HT1080 (cell line): ENCODE data around the gene CORT. TPM values are rescaled to one million over a fixed set of nuclear protein-coding genes. Genes with fewer than 3 reads are reported as not detected.
"Not testable (repeated sequence)": the region's sequence is repeated elsewhere in the genome, so short reads cannot be mapped to it uniquely, and the experiment has no call there.

Experiments
- DNase-seq: peaks from one replicate; pipeline ENCODE4 v3.0.0-alpha.2; 2015; ENCODE audit warnings: low read depth
- total RNA-seq: library from RNA; depleted of rRNA; stranded (reverse); fragments of >200 nt; shearing (Covaris generic); gene quantifications from 2 replicates; pipeline ENCODE4 v1.2.3, GENCODE V29; 2014

CORT gene
- total RNA-seq, 1 experiment from 2014 or later = not detected

- no peak for DNase-seq
Observed at GRCh38 chr1:10437052-10437451, 12.8 kb upstream of the CORT start.

GRCh38 chr1:10438677-10439163, 11.1 kb upstream of the CORT start:
- DNase-seq = no peak

GRCh38 chr1:10440305-10440704, 9.5 kb upstream of the CORT start:
- no peak for DNase-seq

DNA sequence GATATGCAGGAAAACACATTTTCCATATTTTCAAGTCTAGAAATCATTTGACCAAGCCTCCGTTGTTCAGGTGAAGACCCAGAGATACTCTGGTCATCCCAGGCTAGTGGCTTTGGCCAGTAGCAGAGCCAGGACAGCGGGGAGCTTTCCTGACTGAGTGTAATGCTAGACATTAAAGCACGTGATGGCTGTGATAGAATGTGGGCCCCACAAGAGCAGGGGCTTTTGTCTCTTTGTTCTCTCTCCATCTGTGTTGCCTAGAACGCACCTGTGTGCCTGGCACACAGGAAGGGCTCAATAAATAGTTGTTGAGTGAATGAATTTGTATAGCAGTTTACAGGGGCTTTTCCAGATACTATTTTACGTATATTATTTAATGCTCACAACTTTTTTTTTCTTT, 9.0 kb upstream of the CORT start:
- no peak for DNase-seq

- DNase-seq = no peak
Observed at GRCh38 chr1:10444248-10444647, 5.6 kb upstream of the CORT start.

GRCh38 chr1:10444795-10445397, 4.9 kb upstream of the CORT start:
- no peak for DNase-seq

DNA sequence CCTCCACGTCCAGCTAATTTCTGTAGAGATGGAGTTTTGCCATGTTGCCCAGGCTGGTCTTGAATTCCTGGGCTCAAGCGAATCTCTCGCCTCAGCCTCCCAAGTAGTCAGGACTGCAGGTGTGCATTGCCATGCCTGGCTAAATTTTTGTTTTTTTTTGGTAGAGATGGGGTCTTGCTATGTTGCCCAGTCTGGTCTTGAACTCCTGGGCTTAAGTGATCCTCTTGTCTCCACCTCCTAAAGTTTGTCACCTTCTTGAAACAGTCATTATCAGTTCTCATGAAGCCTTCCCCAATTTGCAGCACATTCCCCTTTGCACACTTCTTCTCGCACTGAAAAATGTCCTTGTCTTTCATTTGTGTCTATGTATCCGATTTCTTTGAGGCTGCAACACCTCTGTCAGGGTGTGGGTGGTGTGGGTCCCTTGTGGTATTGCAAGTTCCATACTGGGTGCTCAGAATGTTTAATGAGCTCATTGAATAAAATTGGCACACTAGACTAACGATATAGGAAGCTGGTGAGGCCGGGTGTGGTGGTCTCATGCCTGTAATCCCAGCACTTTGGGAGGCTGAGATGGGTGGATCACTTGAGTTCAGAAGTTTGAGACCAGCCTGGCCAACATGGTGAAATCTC, 2.9 kb upstream of the CORT start:
- no peak for DNase-seq

DNA sequence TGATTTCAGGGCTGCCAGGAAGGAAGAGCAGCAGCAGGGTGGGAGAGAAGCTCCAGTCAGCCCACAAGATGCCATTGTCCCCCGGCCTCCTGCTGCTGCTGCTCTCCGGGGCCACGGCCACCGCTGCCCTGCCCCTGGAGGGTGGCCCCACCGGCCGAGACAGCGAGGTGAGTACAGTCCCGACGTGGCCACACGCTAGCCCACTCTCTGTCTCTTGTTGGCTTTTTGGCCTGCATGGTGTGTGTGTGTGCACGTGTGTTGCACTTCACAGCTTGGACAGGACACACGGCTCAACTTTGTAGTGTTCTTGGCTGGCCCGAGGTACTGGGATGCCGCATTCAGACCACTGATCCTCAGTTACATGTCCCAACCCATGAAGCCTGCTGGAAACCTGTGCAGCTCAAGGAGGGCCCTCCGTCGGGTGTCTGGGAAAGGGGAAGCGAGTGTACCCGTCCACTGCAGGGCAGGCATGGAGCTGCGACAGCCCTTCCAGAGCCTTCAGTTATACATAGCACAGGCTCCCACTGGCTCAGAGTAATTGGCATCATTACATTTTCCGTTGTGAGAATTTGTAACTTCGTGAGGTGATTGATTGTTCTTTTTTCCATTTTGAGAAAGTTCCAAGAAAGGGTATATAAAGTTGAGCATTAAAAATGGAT, 454 bp downstream of the CORT start:
- DNase-seq = no peak

DNA sequence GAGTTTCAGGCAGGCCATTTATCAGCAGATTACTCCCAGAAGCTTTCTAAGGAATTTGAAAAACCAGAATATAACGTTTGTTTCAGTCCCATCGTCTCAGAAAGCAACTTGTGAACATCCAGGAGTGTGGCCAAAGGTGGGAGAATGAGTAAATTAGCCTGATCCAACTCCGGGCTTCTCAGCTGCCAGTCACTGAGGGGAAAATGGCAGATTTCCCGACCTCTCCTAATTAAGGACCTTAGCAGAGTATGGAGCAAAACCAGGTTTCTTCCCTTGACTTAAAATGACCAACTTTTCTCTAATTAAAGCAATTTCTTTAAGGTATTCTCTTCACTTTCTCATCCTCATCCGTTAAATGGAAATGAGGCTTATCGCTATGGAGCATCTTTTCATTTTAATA, 1.0 kb downstream of the CORT start:
- no peak for DNase-seq

DNA sequence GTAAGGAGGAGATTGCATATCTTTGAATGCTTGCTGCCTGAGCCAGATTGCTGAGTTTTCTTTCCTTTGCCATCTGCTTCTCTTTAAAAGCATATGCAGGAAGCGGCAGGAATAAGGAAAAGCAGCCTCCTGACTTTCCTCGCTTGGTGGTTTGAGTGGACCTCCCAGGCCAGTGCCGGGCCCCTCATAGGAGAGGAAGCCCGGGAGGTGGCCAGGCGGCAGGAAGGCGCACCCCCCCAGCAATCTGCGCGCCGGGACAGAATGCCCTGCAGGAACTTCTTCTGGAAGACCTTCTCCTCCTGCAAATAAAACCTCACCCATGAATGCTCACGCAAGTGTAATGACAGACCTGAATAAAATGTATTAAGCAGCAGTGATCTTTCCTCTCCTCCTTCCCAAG, 1.5 kb downstream of the CORT start:
- DNase-seq = no peak

DNA sequence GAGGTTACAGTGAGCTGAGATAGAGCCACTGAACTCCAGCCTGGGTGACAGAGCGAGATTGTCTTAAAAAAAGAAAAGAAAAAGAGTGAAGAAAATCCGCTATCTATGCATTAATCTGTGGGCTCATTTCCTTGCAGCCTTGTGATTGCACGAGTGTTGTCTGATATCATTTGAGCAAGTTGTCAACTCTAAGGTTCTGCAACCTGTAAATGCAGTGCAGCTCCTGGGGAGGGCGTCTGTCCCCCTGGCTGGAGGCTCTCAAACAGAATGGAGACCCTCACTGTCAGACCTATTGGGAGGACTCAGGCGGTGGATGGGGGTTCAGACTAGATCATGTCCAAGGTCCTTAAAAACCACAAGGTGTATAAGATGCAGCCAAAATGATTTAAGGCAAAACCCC, 6.2 kb downstream of the CORT start:
- DNase-seq = no peak

DNA sequence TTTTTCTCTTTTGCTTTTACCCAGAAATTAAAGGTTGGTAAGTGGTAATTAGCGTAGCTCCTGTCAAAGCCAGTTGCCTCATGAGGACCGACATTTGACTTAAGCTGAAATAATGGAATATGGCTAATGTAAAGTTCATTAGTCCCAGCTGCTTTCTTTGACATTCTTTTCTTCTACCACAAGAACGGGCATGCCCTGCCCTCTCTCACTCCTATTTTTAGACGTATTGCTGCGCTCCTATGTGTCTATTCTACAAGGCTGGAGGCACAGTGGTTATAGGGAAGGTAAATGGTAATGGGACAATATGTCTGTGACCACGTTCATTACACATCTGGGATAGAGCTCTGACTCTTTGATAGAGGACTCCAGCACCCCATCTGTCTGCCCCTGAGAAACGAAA, 6.8 kb downstream of the CORT start:
- DNase-seq = no peak

DNA sequence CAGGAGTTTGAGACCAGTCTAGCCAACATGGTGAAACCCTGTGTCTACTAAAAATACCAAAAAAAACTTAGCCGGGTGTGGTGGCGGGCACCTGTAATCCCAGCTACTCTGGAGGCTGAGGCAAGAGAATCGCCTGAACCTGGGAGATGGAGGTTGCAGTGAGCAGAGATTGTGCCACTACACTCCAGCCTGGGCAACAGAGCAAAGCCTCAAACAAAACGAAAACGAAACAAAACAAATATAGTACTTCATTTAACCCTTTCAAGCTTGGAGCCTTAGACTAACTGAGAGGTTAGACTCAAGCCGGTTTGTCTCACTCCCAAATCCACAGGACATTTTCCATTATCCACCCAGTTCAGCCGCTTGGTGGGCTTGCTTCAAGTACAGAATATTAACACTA, 7.6 kb downstream of the CORT start:
- DNase-seq = not testable (repeated sequence)

DNA sequence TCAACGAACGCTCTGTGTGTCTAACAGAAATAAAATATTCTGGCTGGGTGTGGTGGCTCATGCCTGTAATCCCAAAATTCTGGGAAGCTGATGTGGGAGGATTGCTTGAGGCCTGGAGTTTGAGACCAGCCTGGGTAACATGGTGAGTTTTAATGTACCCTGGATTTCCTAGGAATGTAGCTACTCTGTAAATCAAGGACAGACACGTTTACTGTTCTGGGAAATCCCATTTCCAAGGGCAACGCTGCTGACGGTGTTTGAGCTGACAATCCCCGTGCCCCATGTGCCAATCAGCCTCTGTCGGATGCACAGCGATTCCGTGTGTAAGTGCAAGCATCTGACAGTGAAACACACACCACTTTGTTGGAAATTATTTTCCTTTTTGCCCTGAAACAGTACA, 8.0 kb downstream of the CORT start:
- no peak for DNase-seq

- peak; percentile 75 for DNase-seq
Observed at GRCh38 chr1:10459184-10459583, 9.4 kb downstream of the CORT start.

- no peak for DNase-seq
Observed at GRCh38 chr1:10467078-10467477, 17.2 kb downstream of the CORT start.

DNA sequence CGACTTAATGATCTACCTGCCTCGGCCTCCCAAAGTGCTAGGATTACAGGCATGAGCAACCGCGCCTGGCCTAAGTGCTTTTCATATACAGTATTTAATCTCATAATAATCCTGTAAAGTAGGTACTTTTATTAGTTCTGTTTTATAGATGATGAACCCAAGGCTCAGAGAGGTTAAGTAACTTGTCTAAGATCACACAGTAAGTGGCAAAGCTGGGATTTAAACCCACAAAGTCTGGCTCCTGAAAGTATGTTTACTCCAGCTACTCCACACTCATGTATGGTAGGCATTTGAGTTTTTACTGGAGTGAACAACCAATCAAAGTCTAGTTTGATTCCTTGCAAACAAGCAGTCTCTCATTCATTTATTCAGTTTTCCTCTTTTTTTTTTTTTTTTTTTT, 20.2 kb downstream of the CORT start:
- no peak for DNase-seq

GRCh38 chr1:10471411-10472219, 21.8 kb downstream of the CORT start:
- DNase-seq = peak; percentile 26

- DNase-seq = peak; percentile 95
Observed at GRCh38 chr1:10472220-10473144, 22.7 kb downstream of the CORT start, which contains the start of gene DFFA. DFFA (minus strand) TSS chr1:10472529; CDS start chr1:10472458, 71 bp downstream.

DNA sequence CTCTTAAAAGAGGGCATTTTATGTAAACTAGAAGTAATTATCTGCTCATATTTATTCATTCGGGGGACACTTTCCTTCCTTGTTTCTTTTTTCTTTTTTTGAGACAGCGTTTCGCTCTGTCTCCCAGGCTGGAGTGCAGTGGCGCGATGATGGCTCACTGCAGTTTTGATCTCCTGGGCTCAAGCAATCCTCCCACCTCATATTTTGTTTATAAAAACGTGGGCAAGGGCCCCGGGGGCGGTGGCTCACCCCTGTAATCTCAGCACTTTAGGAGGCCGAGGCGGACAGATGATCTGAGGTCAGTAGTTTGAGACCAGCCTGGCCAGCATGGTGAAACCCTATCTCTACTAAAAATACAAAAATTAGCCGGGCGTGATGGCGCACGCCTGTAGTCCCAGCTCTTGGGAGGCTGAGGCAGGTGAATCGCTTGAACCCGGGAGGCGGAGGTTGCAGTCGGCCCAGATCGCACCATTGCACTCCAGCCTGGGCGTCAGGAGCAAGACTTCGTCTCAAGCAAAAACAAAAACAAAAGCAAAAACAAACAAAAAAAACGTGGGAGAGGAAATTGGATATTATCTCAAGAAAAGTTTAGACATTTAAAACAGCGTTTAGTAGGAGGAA, 23.4 kb downstream of the CORT start:
- no peak for DNase-seq
